ENCODE measurements around the gene TMOD2. TPM values are rescaled to one million over a fixed set of nuclear protein-coding genes. Genes with fewer than 3 reads are reported as not detected.

TMOD2 gene
- total and polyA plus RNA-seq, 2 of the 8 experiments (the other 6 are each of a cell fraction or from before 2014, with no cell fraction given), result 0.80 to 6.5 TPM

DNA sequence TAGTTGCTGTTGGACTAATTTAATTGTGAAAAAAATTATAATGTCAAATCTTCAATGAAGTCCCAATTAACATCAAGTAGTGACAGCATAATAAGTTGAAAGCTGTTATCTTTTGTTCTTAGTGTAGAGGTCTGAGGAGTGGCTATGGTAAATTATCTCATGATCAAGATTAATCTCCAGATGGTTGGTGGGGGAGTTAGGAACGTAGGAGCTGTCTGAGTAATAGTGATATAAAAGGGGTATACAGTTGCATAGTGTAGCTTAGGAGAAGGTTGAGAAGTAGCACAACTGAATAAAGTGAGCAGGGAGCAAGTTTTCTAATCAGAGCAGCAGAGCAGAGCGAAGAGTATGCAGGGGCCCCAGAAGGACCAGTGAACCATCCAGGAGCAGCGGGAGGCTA lies 19.5 kb downstream of the TMOD2 start (continued):
- TF ChIP-seq, protein P1, sequence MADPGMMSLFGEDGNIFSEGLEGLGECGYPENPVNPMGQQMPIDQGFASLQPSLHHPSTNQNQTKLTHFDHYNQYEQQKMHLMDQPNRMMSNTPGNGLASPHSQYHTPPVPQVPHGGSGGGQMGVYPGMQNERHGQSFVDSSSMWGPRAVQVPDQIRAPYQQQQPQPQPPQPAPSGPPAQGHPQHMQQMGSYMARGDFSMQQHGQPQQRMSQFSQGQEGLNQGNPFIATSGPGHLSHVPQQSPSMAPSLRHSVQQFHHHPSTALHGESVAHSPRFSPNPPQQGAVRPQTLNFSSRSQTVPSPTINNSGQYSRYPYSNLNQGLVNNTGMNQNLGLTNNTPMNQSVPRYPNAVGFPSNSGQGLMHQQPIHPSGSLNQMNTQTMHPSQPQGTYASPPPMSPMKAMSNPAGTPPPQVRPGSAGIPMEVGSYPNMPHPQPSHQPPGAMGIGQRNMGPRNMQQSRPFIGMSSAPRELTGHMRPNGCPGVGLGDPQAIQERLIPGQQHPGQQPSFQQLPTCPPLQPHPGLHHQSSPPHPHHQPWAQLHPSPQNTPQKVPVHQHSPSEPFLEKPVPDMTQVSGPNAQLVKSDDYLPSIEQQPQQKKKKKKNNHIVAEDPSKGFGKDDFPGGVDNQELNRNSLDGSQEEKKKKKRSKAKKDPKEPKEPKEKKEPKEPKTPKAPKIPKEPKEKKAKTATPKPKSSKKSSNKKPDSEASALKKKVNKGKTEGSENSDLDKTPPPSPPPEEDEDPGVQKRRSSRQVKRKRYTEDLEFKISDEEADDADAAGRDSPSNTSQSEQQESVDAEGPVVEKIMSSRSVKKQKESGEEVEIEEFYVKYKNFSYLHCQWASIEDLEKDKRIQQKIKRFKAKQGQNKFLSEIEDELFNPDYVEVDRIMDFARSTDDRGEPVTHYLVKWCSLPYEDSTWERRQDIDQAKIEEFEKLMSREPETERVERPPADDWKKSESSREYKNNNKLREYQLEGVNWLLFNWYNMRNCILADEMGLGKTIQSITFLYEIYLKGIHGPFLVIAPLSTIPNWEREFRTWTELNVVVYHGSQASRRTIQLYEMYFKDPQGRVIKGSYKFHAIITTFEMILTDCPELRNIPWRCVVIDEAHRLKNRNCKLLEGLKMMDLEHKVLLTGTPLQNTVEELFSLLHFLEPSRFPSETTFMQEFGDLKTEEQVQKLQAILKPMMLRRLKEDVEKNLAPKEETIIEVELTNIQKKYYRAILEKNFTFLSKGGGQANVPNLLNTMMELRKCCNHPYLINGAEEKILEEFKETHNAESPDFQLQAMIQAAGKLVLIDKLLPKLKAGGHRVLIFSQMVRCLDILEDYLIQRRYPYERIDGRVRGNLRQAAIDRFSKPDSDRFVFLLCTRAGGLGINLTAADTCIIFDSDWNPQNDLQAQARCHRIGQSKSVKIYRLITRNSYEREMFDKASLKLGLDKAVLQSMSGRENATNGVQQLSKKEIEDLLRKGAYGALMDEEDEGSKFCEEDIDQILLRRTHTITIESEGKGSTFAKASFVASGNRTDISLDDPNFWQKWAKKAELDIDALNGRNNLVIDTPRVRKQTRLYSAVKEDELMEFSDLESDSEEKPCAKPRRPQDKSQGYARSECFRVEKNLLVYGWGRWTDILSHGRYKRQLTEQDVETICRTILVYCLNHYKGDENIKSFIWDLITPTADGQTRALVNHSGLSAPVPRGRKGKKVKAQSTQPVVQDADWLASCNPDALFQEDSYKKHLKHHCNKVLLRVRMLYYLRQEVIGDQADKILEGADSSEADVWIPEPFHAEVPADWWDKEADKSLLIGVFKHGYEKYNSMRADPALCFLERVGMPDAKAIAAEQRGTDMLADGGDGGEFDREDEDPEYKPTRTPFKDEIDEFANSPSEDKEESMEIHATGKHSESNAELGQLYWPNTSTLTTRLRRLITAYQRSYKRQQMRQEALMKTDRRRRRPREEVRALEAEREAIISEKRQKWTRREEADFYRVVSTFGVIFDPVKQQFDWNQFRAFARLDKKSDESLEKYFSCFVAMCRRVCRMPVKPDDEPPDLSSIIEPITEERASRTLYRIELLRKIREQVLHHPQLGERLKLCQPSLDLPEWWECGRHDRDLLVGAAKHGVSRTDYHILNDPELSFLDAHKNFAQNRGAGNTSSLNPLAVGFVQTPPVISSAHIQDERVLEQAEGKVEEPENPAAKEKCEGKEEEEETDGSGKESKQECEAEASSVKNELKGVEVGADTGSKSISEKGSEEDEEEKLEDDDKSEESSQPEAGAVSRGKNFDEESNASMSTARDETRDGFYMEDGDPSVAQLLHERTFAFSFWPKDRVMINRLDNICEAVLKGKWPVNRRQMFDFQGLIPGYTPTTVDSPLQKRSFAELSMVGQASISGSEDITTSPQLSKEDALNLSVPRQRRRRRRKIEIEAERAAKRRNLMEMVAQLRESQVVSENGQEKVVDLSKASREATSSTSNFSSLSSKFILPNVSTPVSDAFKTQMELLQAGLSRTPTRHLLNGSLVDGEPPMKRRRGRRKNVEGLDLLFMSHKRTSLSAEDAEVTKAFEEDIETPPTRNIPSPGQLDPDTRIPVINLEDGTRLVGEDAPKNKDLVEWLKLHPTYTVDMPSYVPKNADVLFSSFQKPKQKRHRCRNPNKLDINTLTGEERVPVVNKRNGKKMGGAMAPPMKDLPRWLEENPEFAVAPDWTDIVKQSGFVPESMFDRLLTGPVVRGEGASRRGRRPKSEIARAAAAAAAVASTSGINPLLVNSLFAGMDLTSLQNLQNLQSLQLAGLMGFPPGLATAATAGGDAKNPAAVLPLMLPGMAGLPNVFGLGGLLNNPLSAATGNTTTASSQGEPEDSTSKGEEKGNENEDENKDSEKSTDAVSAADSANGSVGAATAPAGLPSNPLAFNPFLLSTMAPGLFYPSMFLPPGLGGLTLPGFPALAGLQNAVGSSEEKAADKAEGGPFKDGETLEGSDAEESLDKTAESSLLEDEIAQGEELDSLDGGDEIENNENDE (IDR thresholded peaks at IDR 0.05; ENCODE audit: insufficient replicate concordance, low read length), result no peak
- no peak for TF ChIP-seq TAF1 (IDR thresholded peaks at IDR 0.05; ENCODE audit: low read depth, low read length)
- no peak for TF ChIP-seq CTBP2 (IDR thresholded peaks at IDR 0.05; ENCODE audit: borderline replicate concordance, insufficient read depth, insufficient read length, low read length)
- TF ChIP-seq, protein P2, sequence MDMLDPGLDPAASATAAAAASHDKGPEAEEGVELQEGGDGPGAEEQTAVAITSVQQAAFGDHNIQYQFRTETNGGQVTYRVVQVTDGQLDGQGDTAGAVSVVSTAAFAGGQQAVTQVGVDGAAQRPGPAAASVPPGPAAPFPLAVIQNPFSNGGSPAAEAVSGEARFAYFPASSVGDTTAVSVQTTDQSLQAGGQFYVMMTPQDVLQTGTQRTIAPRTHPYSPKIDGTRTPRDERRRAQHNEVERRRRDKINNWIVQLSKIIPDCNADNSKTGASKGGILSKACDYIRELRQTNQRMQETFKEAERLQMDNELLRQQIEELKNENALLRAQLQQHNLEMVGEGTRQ (IDR thresholded peaks at IDR 0.05; ENCODE audit: low read length), result no peak
- TF ChIP-seq NANOG (IDR thresholded peaks at IDR 0.05; ENCODE audit: insufficient read depth, low read depth, low read length, poor library complexity, severe bottlenecking), result no peak
- no peak for TF ChIP-seq CBX5 (IDR thresholded peaks at IDR 0.05; ENCODE audit: low read depth, low read length)
- TF ChIP-seq SUZ12 (IDR thresholded peaks at IDR 0.05; ENCODE audit: low read length), result no peak
- TF ChIP-seq CREB1 (IDR thresholded peaks at IDR 0.05), result no peak
- TF ChIP-seq EZH2 (IDR thresholded peaks at IDR 0.05; ENCODE audit: low read depth, low read length, severe bottlenecking), result no peak
- TF ChIP-seq RAD21 (IDR thresholded peaks at IDR 0.05 in 1 of 2, conservative IDR thresholded peaks at IDR 0.05 in 1 of 2; ENCODE audit: low read depth in 2 of 2, low read length in 2 of 2), result no peak

All from H1 (cell line).